Measurements from ENCODE around the gene SGMS1.

DNA sequence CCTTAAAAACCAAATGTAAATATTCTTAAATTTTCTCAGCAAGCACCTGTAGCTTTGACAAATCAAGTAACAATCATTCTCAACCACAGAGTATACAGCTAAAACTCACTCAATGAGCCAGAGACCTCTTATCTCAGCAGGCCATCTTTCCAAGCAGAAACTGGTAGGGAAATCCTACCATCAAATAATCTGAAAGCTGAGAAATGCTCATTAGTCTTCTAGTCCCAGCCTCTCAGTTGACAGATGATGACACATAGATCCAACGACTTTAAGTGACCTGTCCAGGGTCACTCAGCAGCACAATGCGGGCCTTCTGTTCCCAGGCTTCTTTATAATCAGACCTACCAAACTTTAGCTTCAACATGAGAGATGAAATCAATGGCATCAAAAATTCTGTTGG, 184.6 kb downstream of the SGMS1 start:
- TF ChIP-seq CTCF (IDR thresholded peaks at IDR 0.05) (no peak), POLR2A (IDR thresholded peaks at IDR 0.05) (no peak)

All from heart left ventricle (tissue), 13 donors.